ENCODE data around the gene OR4A16.

OR4A16 gene

DNA sequence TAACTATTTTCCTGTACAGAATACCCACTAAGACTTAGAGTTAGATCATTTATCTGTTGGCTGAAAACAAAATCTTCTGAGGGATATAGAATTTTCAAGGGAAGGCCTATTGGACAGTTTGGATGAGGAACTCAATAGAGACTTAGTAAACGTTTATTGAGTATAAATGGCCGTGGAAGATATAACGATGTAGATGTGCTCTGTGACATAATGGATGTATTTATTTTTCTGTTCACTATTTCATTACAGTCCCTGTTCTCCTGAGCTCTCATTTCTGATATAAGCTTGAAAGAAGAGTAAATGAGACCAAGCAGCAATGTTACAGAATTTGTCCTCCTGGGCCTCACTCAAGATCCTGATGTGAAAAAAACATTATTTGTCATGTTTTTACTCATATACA is at the start of gene OR4A16:
Gene OR4A16, plus strand, starts transcription at position 301 of the 400 bp plus-strand sequence. Its CDS starts 0 bp downstream, at position 301.
- no peaks in the 10 kb centered on the region for H3K27me3 ChIP-seq (ENCODE audit: insufficient read depth, low read length)
- H3K4me3 ChIP-seq (ENCODE audit: low read length): no peak within 1 kb of the TSS; the same call in 1 of the 2 replicates
- H3K27ac ChIP-seq (ENCODE audit: low read length): no peak within 1 kb of the TSS
- no peak within 1 kb of the TSS for H3K9ac ChIP-seq (ENCODE audit: low read depth, low read length)
- peaks cover 91% of the 10 kb centered on the region for H3K9me3 ChIP-seq (ENCODE audit: insufficient read depth, low read depth, low read length)
- no peaks in the 10 kb centered on the region for H3K36me3 ChIP-seq (ENCODE audit: insufficient read depth, low read depth, low read length)
- H3K4me1 ChIP-seq (ENCODE audit: insufficient read depth, low read length): no peaks in the 10 kb centered on the region

DNA sequence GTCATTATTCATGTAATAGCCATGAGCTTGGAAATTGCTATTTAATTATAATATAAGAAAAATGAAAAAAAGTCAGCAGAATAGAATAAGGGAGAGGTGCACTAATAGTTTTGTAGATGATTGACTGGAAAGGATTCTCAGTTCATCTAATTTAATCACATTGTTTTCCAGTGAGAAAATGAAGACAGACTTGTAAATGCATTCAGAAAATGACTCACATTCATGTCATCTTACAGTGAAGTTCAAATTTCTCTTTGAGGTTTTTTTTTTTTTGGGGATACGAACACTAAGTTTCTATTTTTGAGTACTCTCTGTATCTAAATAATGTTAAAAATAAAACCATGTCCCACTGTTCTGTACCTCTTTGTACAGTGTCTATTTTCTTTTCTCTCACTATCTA is 18.5 kb upstream of the OR4A16 start:
- H3K36me3 ChIP-seq (ENCODE audit: insufficient read depth, low read depth, low read length): no peaks in the 10 kb centered on the region
- H3K4me1 ChIP-seq (ENCODE audit: insufficient read depth, low read length): no peaks in the 10 kb centered on the region
- no peaks in the 10 kb centered on the region for H3K27me3 ChIP-seq (ENCODE audit: insufficient read depth, low read length)
- H3K4me3 ChIP-seq (ENCODE audit: low read length): no peak overlapping the region
- peaks cover 80% of the 10 kb centered on the region for H3K9me3 ChIP-seq (ENCODE audit: insufficient read depth, low read depth, low read length)
- H3K27ac ChIP-seq (ENCODE audit: low read length): no peak overlapping the region
- no peak overlapping the region for H3K9ac ChIP-seq (ENCODE audit: low read depth, low read length)

- H3K27me3 ChIP-seq (ENCODE audit: insufficient read depth, low read length): no peaks in the 10 kb centered on the region
- no peak overlapping the region for H3K4me3 ChIP-seq (ENCODE audit: low read length)
- no peak overlapping the region for H3K9ac ChIP-seq (ENCODE audit: low read depth, low read length)
- peaks cover 92% of the 10 kb centered on the region for H3K9me3 ChIP-seq (ENCODE audit: insufficient read depth, low read depth, low read length)
- H3K4me1 ChIP-seq (ENCODE audit: insufficient read depth, low read length): no peaks in the 10 kb centered on the region
- no peaks in the 10 kb centered on the region for H3K36me3 ChIP-seq (ENCODE audit: insufficient read depth, low read depth, low read length)
- no peak overlapping the region for H3K27ac ChIP-seq (ENCODE audit: low read length)
Observed at GRCh38 chr11:55345306-55345705, 2.3 kb downstream of the OR4A16 start.

- Histone ChIP-seq H3K27me3 (ENCODE audit: insufficient read depth, low read length) (no peaks in the 10 kb centered on the region), H3K9ac (ENCODE audit: low read depth, low read length) (no peak overlapping the region), H3K4me3 (ENCODE audit: low read length) (no peak overlapping the region), H3K4me1 (ENCODE audit: insufficient read depth, low read length) (no peaks in the 10 kb centered on the region), H3K36me3 (ENCODE audit: insufficient read depth, low read depth, low read length) (no peaks in the 10 kb centered on the region), H3K27ac (ENCODE audit: low read length) (no peak overlapping the region), H3K9me3 (ENCODE audit: insufficient read depth, low read depth, low read length) (peaks cover 93% of the 10 kb centered on the region)
Observed at GRCh38 chr11:55349032-55349431, 6.0 kb downstream of the OR4A16 start.

GRCh38 chr11:55357560-55358184 is 14.7 kb downstream of the OR4A16 start:
- Histone ChIP-seq H3K4me3 (ENCODE audit: low read length) (no peak overlapping the region), H3K4me1 (ENCODE audit: insufficient read depth, low read length) (no peaks in the 10 kb centered on the region)

GRCh38 chr11:55367674-55368073 is 24.7 kb downstream of the OR4A16 start, which contains the start of gene OR4A15:
Gene OR4A15 (plus strand): TSS chr11:55367974. CDS start chr11:55367974, 0 bp downstream.
- no peak within 1 kb of the TSS for H3K4me3 ChIP-seq (ENCODE audit: low read length)
- no peaks in the 10 kb centered on the region for H3K27me3 ChIP-seq (ENCODE audit: insufficient read depth, low read length)
- H3K9ac ChIP-seq (ENCODE audit: low read depth, low read length): no peak within 1 kb of the TSS
- no peaks in the 10 kb centered on the region for H3K4me1 ChIP-seq (ENCODE audit: insufficient read depth, low read length)
- H3K27ac ChIP-seq (ENCODE audit: low read length): no peak within 1 kb of the TSS
- no peaks in the 10 kb centered on the region for H3K36me3 ChIP-seq (ENCODE audit: insufficient read depth, low read depth, low read length)
- peaks cover 90% of the 10 kb centered on the region for H3K9me3 ChIP-seq (ENCODE audit: insufficient read depth, low read depth, low read length)

More at GRCh38 chr11:55357560-55358184, 14.7 kb downstream of the OR4A16 start:
- no peak overlapping the region for H3K9ac ChIP-seq (ENCODE audit: low read depth, low read length)
- H3K27ac ChIP-seq (ENCODE audit: low read length): no peak overlapping the region
- no peaks in the 10 kb centered on the region for H3K27me3 ChIP-seq (ENCODE audit: insufficient read depth, low read length)
- peaks cover 98% of the 10 kb centered on the region for H3K9me3 ChIP-seq (ENCODE audit: insufficient read depth, low read depth, low read length)
- no peaks in the 10 kb centered on the region for H3K36me3 ChIP-seq (ENCODE audit: insufficient read depth, low read depth, low read length)

Measured in iPS-20b (cell line).